LNCaP clone FGC (cell line): ENCODE data around the gene AQR.
"Not testable (repeated sequence)": the region's sequence is repeated elsewhere in the genome, so short reads cannot be mapped to it uniquely, and the experiment has no call there.

ENCODE experiments used
- DNase-seq: peaks from one replicate; pipeline ENCODE4 v3.0.0-alpha.2; 2011; ENCODE audit warnings: low read depth
- H3K4me3 ChIP-seq: 2 replicates; pipeline ENCODE4 v1.5.1; 2011; ENCODE audit warnings: mild to moderate bottlenecking, low read depth, low read length, control low read depth
- CTCF ChIP-seq: IDR thresholded peaks from 2 replicates; pipeline ENCODE4 v1.5.1; 2012; ENCODE audit warnings: mild to moderate bottlenecking; ENCODE audit not compliant: control insufficient read depth, insufficient read depth; ENCODE audit errors: extremely low read depth

Gene AQR

GRCh38 chr15:34941831-34942230 is 27.7 kb downstream of the AQR start:
- H3K4me3 ChIP-seq = no peak overlapping the region
- TF ChIP-seq CTCF = no peak
- DNase-seq = no peak

- no peak overlapping the region for H3K4me3 ChIP-seq
- no peak for TF ChIP-seq CTCF
- no peak for DNase-seq
Measured at GRCh38 chr15:34941185-34941698, 28.3 kb downstream of the AQR start.

- no peak for DNase-seq
- H3K4me3 ChIP-seq = no peak overlapping the region
- TF ChIP-seq CTCF = no peak
Measured at GRCh38 chr15:34933432-34933975, 36.0 kb downstream of the AQR start.

GRCh38 chr15:34928349-34928748 is 41.2 kb downstream of the AQR start:
- not testable (repeated sequence) for DNase-seq, H3K4me3 ChIP-seq

GRCh38 chr15:34927726-34928125 is 41.8 kb downstream of the AQR start:
- no peak overlapping the region for H3K4me3 ChIP-seq
- peak; percentile 61 for DNase-seq
- no peak for TF ChIP-seq CTCF

GRCh38 chr15:34914317-34914716 is 55.2 kb downstream of the AQR start:
- no peak for TF ChIP-seq CTCF
- DNase-seq = no peak

GRCh38 chr15:34905047-34905446 is 64.5 kb downstream of the AQR start:
- DNase-seq = no peak
- TF ChIP-seq CTCF = no peak
- no peak overlapping the region for H3K4me3 ChIP-seq

More at GRCh38 chr15:34914317-34914716, 55.2 kb downstream of the AQR start:
- H3K4me3 ChIP-seq = no peak overlapping the region

GRCh38 chr15:34904527-34904926 is 65.0 kb downstream of the AQR start:
- DNase-seq = no peak
- no peak for TF ChIP-seq CTCF
- no peak overlapping the region for H3K4me3 ChIP-seq
